GM12878 (cell line): ENCODE data around the gene CAPN2. TPM values are rescaled to one million over a fixed set of nuclear protein-coding genes. Genes with fewer than 3 reads are reported as not detected.

ENCODE experiments used
- ATAC-seq: fragments of 200-7000 bp; cut with Tn5 transposase; 3 replicates; pipeline ENCODE4 v1.9.1; 2020; ENCODE audit warnings: mild to moderate bottlenecking, moderate library complexity
- BruUV-seq: library from RNA; stranded (reverse); fragments of 400-500 nt; replicated peaks from 2 replicates; lab custom pipeline; 2021; lab: Mats Ljungman, UMichigan
- CTCF ChIA-PET: fragments of 300-600 bp; sonication (Branson Sonifier 250); formaldehyde crosslinking; extraction: SDS; loops from one replicate; lab custom pipeline; 2021; ENCODE audit warnings: inconsistent platforms; lab: Yijun Ruan, JAX
- POLR2A ChIA-PET: fragments of 350-600 bp; formaldehyde crosslinking; extraction: SDS; loops from one replicate; lab custom pipeline; 2021; ENCODE audit warnings: inconsistent platforms; lab: Charles Lee
- RAD21 ChIA-PET: fragments of 300-600 bp; sonication (Branson Sonifier 250); formaldehyde crosslinking; loops from one replicate; lab custom pipeline; 2023; ENCODE audit warnings: antibody characterized with exemption; ENCODE audit not compliant: unreplicated experiment; lab: Charles Lee
- SMC1A ChIA-PET: fragments of 300-600 bp; sonication (Branson Sonifier 250); formaldehyde crosslinking; loops from one replicate; lab custom pipeline; 2023; ENCODE audit not compliant: unreplicated experiment, uncharacterized antibody; lab: Charles Lee
- DNase-seq: peaks from one replicate; pipeline ENCODE4 v3.0.0-alpha.2; 2011; ENCODE audit warnings: low read depth, low spot score
- FAIRE-seq: peaks from 3 replicates; lab custom pipeline; 2011; peaks lifted over from hg19 to GRCh38; lab: Jason Lieb, UNC
- H2AFZ ChIP-seq: 2 replicates; pipeline ENCODE4 v1.6.0; 2011; ENCODE audit warnings: low read depth, low read length, control low read depth; ENCODE audit not compliant: control insufficient read depth
- H3K27ac ChIP-seq: 2 replicates; pipeline ENCODE4 v1.5.1; 2011; ENCODE audit warnings: control low read depth; ENCODE audit not compliant: control insufficient read depth, insufficient read depth
- H3K27me3 ChIP-seq, 2 experiments: replicated peaks in 1 of 2; 2 replicates each; pipeline versions ENCODE4 v1.6.0 to v1.6.1; 2011; ENCODE audit warnings: low read length in 1 of 2; ENCODE audit not compliant: control insufficient read depth in 2 of 2, insufficient read depth in 2 of 2
- H3K36me3 ChIP-seq, 2 experiments: 2 replicates each; pipeline ENCODE4 v1.5.1; 2011; ENCODE audit warnings: low read length in 1 of 2; ENCODE audit not compliant: control insufficient read depth in 2 of 2, insufficient read depth in 2 of 2
- H3K4me1 ChIP-seq: 2 replicates; pipeline ENCODE4 v1.6.1; 2011; ENCODE audit warnings: mild to moderate bottlenecking, low read length, moderate library complexity, mixed read lengths; ENCODE audit not compliant: control insufficient read depth, insufficient read depth
- H3K4me2 ChIP-seq: 2 replicates; pipeline ENCODE4 v1.6.0; 2011; ENCODE audit warnings: control low read depth; ENCODE audit not compliant: control insufficient read depth, insufficient read depth
- H3K4me3 ChIP-seq: fragments of 200-600 bp; sonication (generic); 2 replicates; pipeline ENCODE4 v1.5.1; 2016
- H3K79me2 ChIP-seq: 2 replicates; pipeline ENCODE4 v1.6.0; 2011; ENCODE audit warnings: low read length; ENCODE audit not compliant: control insufficient read depth, insufficient read depth
- H3K9ac ChIP-seq: 2 replicates; pipeline ENCODE4 v1.8.0; 2011; ENCODE audit warnings: low read length, control low read depth, mixed read lengths; ENCODE audit not compliant: control insufficient read depth, insufficient read depth
- H3K9me3 ChIP-seq: replicated peaks from 3 replicates; pipeline ENCODE4 v1.5.1; 2011; ENCODE audit warnings: mild to moderate bottlenecking, low read length; ENCODE audit not compliant: control insufficient read depth, insufficient read depth
- H4K20me1 ChIP-seq: 2 replicates; pipeline ENCODE4 v1.6.0; 2011; ENCODE audit not compliant: control insufficient read depth, insufficient read depth
- BACH1 ChIP-seq: fragments of 450-650 bp; IDR thresholded peaks from 2 replicates; pipeline ENCODE4 v1.6.1; 2017; ENCODE audit warnings: mild to moderate bottlenecking, borderline replicate concordance
- CREM ChIP-seq: IDR thresholded peaks from 2 replicates; pipeline ENCODE4 v1.6.1; 2014; ENCODE audit warnings: antibody characterized with exemption, low read depth
- E2F8 ChIP-seq: fragments of 450-650 bp; IDR thresholded peaks from 2 replicates; pipeline ENCODE4 v1.6.1; 2018; ENCODE audit warnings: mild to moderate bottlenecking, low read depth, moderate library complexity; ENCODE audit not compliant: partially characterized antibody
- FOXK2 ChIP-seq: fragments of 450-650 bp; IDR thresholded peaks from 2 replicates; pipeline ENCODE4 v1.6.1; 2017; ENCODE audit warnings: mild to moderate bottlenecking, moderate library complexity
- HDAC6 ChIP-seq: fragments of 200-600 bp; sonication (generic); IDR thresholded peaks from one replicate; pipeline ENCODE4 v1.8.0; 2017; ENCODE audit warnings: antibody characterized with exemption; ENCODE audit not compliant: unreplicated experiment
- JUND ChIP-seq: IDR thresholded peaks from 2 replicates; pipeline ENCODE4 v1.6.1; 2012; ENCODE audit warnings: low read depth, mild to moderate bottlenecking, low read length, improper control_type of control experiment, moderate library complexity
- KAT2A ChIP-seq: conservative IDR thresholded peaks from 2 replicates; pipeline ENCODE4 v1.6.1; 2011; ENCODE audit warnings: low read depth, low read length; ENCODE audit not compliant: control insufficient read depth
- PAX8 ChIP-seq: fragments of 450-650 bp; IDR thresholded peaks from 2 replicates; pipeline ENCODE4 v1.6.1; 2017; ENCODE audit warnings: mild to moderate bottlenecking, moderate library complexity
- POLR2A ChIP-seq: IDR thresholded peaks from 2 replicates; pipeline ENCODE4 v1.6.1; 2011; ENCODE audit warnings: low read depth, mild to moderate bottlenecking, low read length
- RBBP5 ChIP-seq: fragments of 200-600 bp; sonication (generic); conservative IDR thresholded peaks from 2 replicates; pipeline ENCODE4 v1.6.1; 2016
- RELB ChIP-seq: fragments of 450-650 bp; IDR thresholded peaks from 2 replicates; pipeline ENCODE4 v1.6.1; 2017; ENCODE audit warnings: low read depth, mild to moderate bottlenecking, moderate library complexity
- REST ChIP-seq: IDR thresholded peaks from 2 replicates; pipeline ENCODE4 v1.6.1; 2012; ENCODE audit warnings: mild to moderate bottlenecking, low read depth, low read length
- SMARCA5 ChIP-seq: fragments of 450-650 bp; IDR thresholded peaks from 2 replicates; pipeline ENCODE4 v1.6.1; 2017; ENCODE audit warnings: mild to moderate bottlenecking
- SUPT20H ChIP-seq: IDR thresholded peaks from 2 replicates; pipeline ENCODE4 v1.6.1; 2011; ENCODE audit warnings: low read depth, mild to moderate bottlenecking, low read length, moderate library complexity, borderline replicate concordance; ENCODE audit not compliant: control insufficient read depth
- TCF7 ChIP-seq: IDR thresholded peaks from 2 replicates; pipeline ENCODE4 v1.6.1; 2014; ENCODE audit warnings: antibody characterized with exemption, borderline replicate concordance
- ZNF24 ChIP-seq: fragments of 450-650 bp; IDR thresholded peaks from 2 replicates; pipeline ENCODE4 v1.6.1; 2017; ENCODE audit warnings: antibody characterized with exemption, mild to moderate bottlenecking
- WGBS: methylation state at CpG from one replicate; pipeline ENCODE4 v1.1.6; 2016; ENCODE audit warnings: low lambda C conversion rate; ENCODE audit not compliant: insufficient replicate concordance, insufficient coverage; ENCODE audit errors: missing lambda C conversion rate; 5-methylcytosine and 5-hydroxymethylcytosine counted together
- in situ Hi-C: fragments of 300-500 bp; cut with MboI; formaldehyde crosslinking; loops from 9 replicates; pipeline ENCODE4 v1.14.3; 2018; ENCODE audit warnings: mixed read lengths
- intact Hi-C: fragments of 100-400 bp; cut with micrococcal nuclease; formaldehyde crosslinking; loops from one replicate; pipeline ENCODE4 v1.14.2; 2022; ENCODE audit not compliant: unreplicated experiment
- polyA plus RNA-seq, 11 experiments: library from polyadenylated mRNA; depleted of rRNA in 4 of 11; unstranded in 6 of 11; stranded (reverse) in 5 of 11; fragments of >200 nt; fragmentation: Nextera tagmentation in 4 of 11; fragmentation: Illumina TruSeq in 1 of 11; extraction: Ambion mirVana in 4 of 11; extraction: Trizol in 1 of 11; gene quantifications; 1 replicate in 1 of 11; 2 replicates in 10 of 11; pipeline versions ENCODE4 v1.2.1 to v1.2.3, GENCODE V29; 2011 to 2016; ENCODE audit warnings: inconsistent platforms in 2 of 11, missing spikeins in 2 of 11, low read depth in 1 of 11
- total RNA-seq, 4 experiments: library from RNA; depleted of rRNA in 3 of 4; stranded (reverse); fragments of >200 nt in 3 of 4; fragmentation: Illumina TruSeq in 1 of 4; extraction: Trizol in 1 of 4; gene quantifications; 2 replicates each; pipeline versions ENCODE4 v1.2.1 to v1.2.3, GENCODE V29; 2013 to 2021

CAPN2 gene
- total and polyA plus RNA-seq, 10 of the 15 experiments (the other 5 are each of a cell fraction or from before 2014, with no cell fraction given): 6.0 to 21.4 (median 16.6) TPM

GRCh38 chr1:223785808-223786207, 73.5 kb downstream of the CAPN2 start (continued):
- TF ChIP-seq ZNF24 (no peak), KAT2A (no peak), REST (no peak), POLR2A (no peak)
- TF ChIP-seq, all 136 proteins: peak for 0

- no peaks in the 10 kb centered on the region for H4K20me1 ChIP-seq
- no peak overlapping the region for H3K27ac ChIP-seq
- 81% methylated on average over 4 of the region's 4 CpGs for WGBS
- ATAC-seq: no peak
- SMC1A ChIA-PET: no interaction called here
- FAIRE-seq: no peak
- H3K4me1 ChIP-seq: no peaks in the 10 kb centered on the region
- no TSS peak for BruUV-seq
- no peaks in the 10 kb centered on the region; a peak in 1 of 4 replicates for H3K36me3 ChIP-seq
- no peak overlapping the region for H2AFZ ChIP-seq
- no peak overlapping the region for H3K4me3 ChIP-seq
- DNase-seq: no peak
- H3K9me3 ChIP-seq: no peaks in the 10 kb centered on the region
- in situ Hi-C loops: no loop called here
- POLR2A ChIA-PET: no interaction called here
- intact Hi-C loops: no loop called here
- no peak overlapping the region for H3K9ac ChIP-seq
- no peaks in the 10 kb centered on the region for H3K79me2 ChIP-seq
- H3K4me2 ChIP-seq: no peak overlapping the region
- no peaks in the 10 kb centered on the region for H3K27me3 ChIP-seq
- CTCF ChIA-PET: interaction anchor here (0.7 kb wide), 1 partner anchor 9 kb away, joined by 5 read pairs; no protein-coding TSS in a partner anchor
- RAD21 ChIA-PET: no interaction called here
- TF ChIP-seq PAX8: no peak
- TF ChIP-seq CREM: no peak
- TF ChIP-seq RBBP5: no peak
- TF ChIP-seq TCF7: no peak
- TF ChIP-seq FOXK2: no peak
- TF ChIP-seq RELB: no peak
- TF ChIP-seq SMARCA5: no peak
- TF ChIP-seq HDAC6: no peak
- TF ChIP-seq SUPT20H: no peak
- no peak for TF ChIP-seq JUND
- no peak for TF ChIP-seq E2F8
- no peak for TF ChIP-seq BACH1
These were observed 76.5 kb downstream of the CAPN2 start for GRCh38 chr1:223788746-223789415.
